GM10248 (cell line): ENCODE results near the gene NTMT1.

Experiments used
- CTCF ChIA-PET: fragments of 300-600 bp; sonication (Branson Sonifier 250); formaldehyde crosslinking; extraction: SDS; loops from one replicate; lab custom pipeline; 2021; ENCODE audit warnings: antibody characterized with exemption; lab: Yijun Ruan, JAX
- POLR2A ChIA-PET: fragments of 350-650 bp; sonication (Branson Sonifier 250); formaldehyde crosslinking; extraction: SDS; loops from one replicate; lab custom pipeline; 2020; ENCODE audit warnings: antibody characterized with exemption; lab: Yijun Ruan, JAX
- DNase-seq: peaks from one replicate; pipeline ENCODE4 v3.0.0; 2012; ENCODE audit errors: extremely low spot score
- CTCF ChIP-seq: IDR thresholded peaks from 2 replicates; pipeline ENCODE4 v1.5.1; 2012; ENCODE audit warnings: mild to moderate bottlenecking, low read depth; ENCODE audit errors: extremely low read depth, missing control alignments, control extremely low read depth

Gene NTMT1

GRCh38 chr9:129602598-129603415, 23.2 kb upstream of the NTMT1 start:
- no peak for TF ChIP-seq CTCF
- DNase-seq = no peak
- ChIA-PET POLR2A (no interaction called here), CTCF (interaction anchor here (1.2 to 2.8 kb wide), 4 partner anchors 9 to 460 kb away, joined by 3 to 7 read pairs (median 6); no protein-coding TSS in a partner anchor)

- TF ChIP-seq CTCF = no peak
- CTCF ChIA-PET = interaction anchor here (1.0 to 6.7 kb wide), 5 partner anchors 20 to 473 kb away, joined by 4 to 52 read pairs (median 16); no protein-coding TSS in a partner anchor
- POLR2A ChIA-PET = no interaction called here
- no peak for DNase-seq
These were observed 21.8 kb upstream of the NTMT1 start for GRCh38 chr9:129604056-129604765.

GRCh38 chr9:129604766-129605163, 21.2 kb upstream of the NTMT1 start:
- CTCF ChIA-PET = interaction anchor here (1.0 to 6.7 kb wide), 7 partner anchors 19 to 473 kb away, joined by 3 to 52 read pairs (median 9); partner anchors contain the start of gene IER5L
- DNase-seq = no peak
- no peak for TF ChIP-seq CTCF
- POLR2A ChIA-PET = no interaction called here

- POLR2A ChIA-PET = no interaction called here
- CTCF ChIA-PET = interaction anchor here (1.0 to 6.7 kb wide), 11 partner anchors 10 to 475 kb away, joined by 3 to 52 read pairs (median 6); partner anchors contain the start of gene IER5L
- DNase-seq = no peak
- no peak for TF ChIP-seq CTCF
These were observed 19.6 kb upstream of the NTMT1 start for GRCh38 chr9:129606161-129607026.

- CTCF ChIA-PET = interaction anchor here (1.1 to 6.7 kb wide), 9 partner anchors 11 to 476 kb away, joined by 3 to 52 read pairs (median 11); no protein-coding TSS in a partner anchor
- no peak for TF ChIP-seq CTCF
- DNase-seq = no peak
- POLR2A ChIA-PET = no interaction called here
These were observed 19.0 kb upstream of the NTMT1 start for GRCh38 chr9:129607027-129607387.
